Fibroblast of upper back skin (primary cell): Measurements from ENCODE around the gene GSE1.

ENCODE experiments used
- DNase-seq: peaks from one replicate; pipeline ENCODE4 v3.0.0-alpha.2; 2013

The GSE1 gene

GRCh38 chr16:85621698-85622428, 8.7 kb downstream of the GSE1 start:
- no peak for DNase-seq

GRCh38 chr16:85622683-85623082, 9.6 kb downstream of the GSE1 start:
- DNase-seq = no peak

GRCh38 chr16:85623250-85623649, 10.1 kb downstream of the GSE1 start:
- DNase-seq = no peak

- DNase-seq = no peak
These were observed 11.0 kb downstream of the GSE1 start for GRCh38 chr16:85623997-85624601.

GRCh38 chr16:85624646-85625045, 11.5 kb downstream of the GSE1 start:
- DNase-seq = no peak

- no peak for DNase-seq
These were observed 11.9 kb downstream of the GSE1 start for GRCh38 chr16:85625053-85625452.

GRCh38 chr16:85625485-85626117, 12.5 kb downstream of the GSE1 start:
- DNase-seq = no peak

- DNase-seq = no peak
These were observed 13.3 kb downstream of the GSE1 start for GRCh38 chr16:85626191-85626981.

- no peak for DNase-seq
These were observed 14.0 kb downstream of the GSE1 start for GRCh38 chr16:85627089-85627488.

- DNase-seq = no peak
These were observed 14.6 kb downstream of the GSE1 start for GRCh38 chr16:85627526-85628264.

GRCh38 chr16:85628265-85628556, 15.1 kb downstream of the GSE1 start:
- no peak for DNase-seq

- DNase-seq = no peak
These were observed 15.5 kb downstream of the GSE1 start for GRCh38 chr16:85628645-85629044.

GRCh38 chr16:85629326-85629725, 16.2 kb downstream of the GSE1 start:
- DNase-seq = no peak

GRCh38 chr16:85629853-85630252, 16.7 kb downstream of the GSE1 start:
- no peak for DNase-seq

GRCh38 chr16:85631230-85631629, 18.1 kb downstream of the GSE1 start:
- no peak for DNase-seq

- no peak for DNase-seq
These were observed 18.8 kb downstream of the GSE1 start for GRCh38 chr16:85631802-85632393.

GRCh38 chr16:85632709-85633437, 19.8 kb downstream of the GSE1 start:
- DNase-seq = no peak

- DNase-seq = no peak
These were observed 20.3 kb downstream of the GSE1 start for GRCh38 chr16:85633438-85633743.

GRCh38 chr16:85633888-85634287, 20.8 kb downstream of the GSE1 start:
- DNase-seq = no peak

GRCh38 chr16:85634747-85635544, 21.8 kb downstream of the GSE1 start:
- DNase-seq = no peak

- no peak for DNase-seq
These were observed 22.5 kb downstream of the GSE1 start for GRCh38 chr16:85635545-85636140.
